AG04450 (cell line): ENCODE measurements around the gene GMDS. TPM values are rescaled to one million over a fixed set of nuclear protein-coding genes. Genes with fewer than 3 reads are reported as not detected.

Source experiments
- CTCF ChIA-PET: fragments of 300-600, 350-600 bp; formaldehyde crosslinking; extraction: SDS; loops from one replicate; lab custom pipeline; 2022; ENCODE audit warnings: antibody characterized with exemption, inconsistent platforms; lab: Charles Lee
- POLR2A ChIA-PET: fragments of 350-600 bp; formaldehyde crosslinking; extraction: SDS; loops from one replicate; lab custom pipeline; 2021; ENCODE audit warnings: antibody characterized with exemption, inconsistent platforms; lab: Yijun Ruan, JAX
- DNase-seq: peaks from one replicate; pipeline ENCODE4 v3.0.0-alpha.2; 2011; ENCODE audit warnings: low read depth, low spot score
- H3K27ac ChIP-seq: one replicate; pipeline ENCODE4 v1.5.1; 2012; ENCODE audit warnings: low read depth, low read length, control low read depth
- H3K27me3 ChIP-seq: one replicate; pipeline ENCODE4 v1.6.0; 2012; ENCODE audit warnings: low read length; ENCODE audit not compliant: control insufficient read depth, insufficient read depth
- H3K4me3 ChIP-seq: 2 replicates; pipeline ENCODE4 v1.5.1; 2011; ENCODE audit warnings: mild to moderate bottlenecking, low read depth, low read length, control low read depth
- H3K9me3 ChIP-seq: 2 replicates; pipeline ENCODE4 v1.5.1; 2012; ENCODE audit warnings: low read length; ENCODE audit not compliant: control insufficient read depth, insufficient read depth
- CTCF ChIP-seq: IDR thresholded peaks from 2 replicates; pipeline ENCODE4 v1.5.1; 2011; ENCODE audit warnings: low read depth, low read length, control low read depth, inconsistent platforms
- polyA plus RNA-seq: library from polyadenylated mRNA; depleted of rRNA; stranded (reverse); fragments of >200 nt; gene quantifications from 2 replicates; pipeline ENCODE4 v1.2.3, GENCODE V29; 2011

The GMDS gene
- polyA plus RNA-seq, 1 experiment = 26.4 TPM

DNA sequence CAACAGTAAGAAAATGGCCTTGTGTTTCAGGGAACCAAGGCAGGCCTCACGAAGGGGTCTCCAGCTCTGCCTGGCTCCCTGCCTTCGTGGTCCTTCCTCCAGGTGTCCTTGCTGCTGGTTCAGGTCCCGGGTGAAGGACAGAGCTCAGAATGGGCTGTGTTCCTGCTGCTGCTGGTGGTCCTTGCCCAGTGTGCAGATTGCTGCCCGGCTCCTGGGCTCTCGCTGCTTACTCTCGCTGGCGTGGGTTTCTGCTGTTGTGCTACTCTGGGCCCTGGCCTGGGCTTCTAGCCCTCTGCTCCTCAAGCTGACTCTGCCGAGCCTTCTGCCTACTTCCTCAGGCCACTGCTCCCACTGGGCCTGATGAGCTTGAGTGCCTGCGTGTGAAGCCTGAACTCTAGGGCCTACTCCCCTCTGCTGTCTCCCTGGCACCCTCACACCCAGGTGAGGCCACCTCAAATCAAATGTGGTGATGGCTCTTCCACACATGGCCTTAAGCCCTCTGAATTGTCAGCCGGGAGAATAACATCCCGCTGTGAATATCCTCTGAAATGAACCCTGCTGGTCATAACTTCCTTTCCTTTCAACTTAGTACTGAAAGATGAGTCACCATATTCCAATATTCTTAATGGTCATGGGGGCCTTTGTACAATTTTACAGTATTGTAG lies 464.1 kb downstream of the GMDS start:
- H3K9me3 ChIP-seq = no peaks in the 10 kb centered on the region
- H3K4me3 ChIP-seq = no peak overlapping the region
- H3K27ac ChIP-seq = no peak overlapping the region
- CTCF ChIA-PET = interaction anchor here (0.6 kb wide), 1 partner anchor 176 kb away, joined by 4 read pairs; no protein-coding TSS in a partner anchor
- H3K27me3 ChIP-seq = no peaks in the 10 kb centered on the region
- DNase-seq = no peak
- TF ChIP-seq CTCF = no peak
- POLR2A ChIA-PET = no interaction called here

DNA sequence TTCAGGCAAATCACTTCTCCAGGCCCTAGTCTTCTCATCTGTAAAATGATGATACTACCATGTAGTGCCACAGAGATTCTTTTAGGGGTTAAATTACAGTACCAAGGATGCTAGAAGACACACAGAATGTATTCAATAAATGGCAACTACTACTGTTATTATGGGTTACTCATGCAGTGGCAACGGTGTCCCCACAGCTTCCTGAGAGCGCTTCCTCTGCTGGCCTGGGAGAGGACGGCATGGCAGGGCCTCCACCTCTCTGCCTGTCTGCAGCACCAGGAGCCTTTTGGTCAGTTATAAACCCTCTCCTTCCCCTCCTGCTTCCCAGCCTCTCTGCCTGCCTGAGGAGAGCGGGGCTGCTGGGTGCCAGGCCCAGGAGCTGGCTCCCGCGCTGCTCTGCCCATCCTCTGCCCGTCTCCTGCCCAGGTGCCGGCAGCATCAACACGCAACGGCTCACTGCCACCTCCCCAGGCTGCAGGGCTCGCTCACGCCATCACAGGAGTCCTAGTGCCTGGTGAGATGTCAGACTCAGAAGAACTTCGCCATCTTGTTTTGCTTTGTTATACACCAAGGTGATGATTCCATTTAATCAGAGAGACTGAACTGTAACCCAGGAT lies 465.0 kb downstream of the GMDS start:
- no peak overlapping the region for H3K4me3 ChIP-seq
- DNase-seq = no peak
- H3K27me3 ChIP-seq = no peaks in the 10 kb centered on the region
- no peaks in the 10 kb centered on the region for H3K9me3 ChIP-seq
- H3K27ac ChIP-seq = no peak overlapping the region
- ChIA-PET POLR2A (no interaction called here), CTCF (no interaction called here)
- TF ChIP-seq CTCF = no peak

GRCh38 chr6:1778686-1779235 lies 466.6 kb downstream of the GMDS start:
- no peak for TF ChIP-seq CTCF
- Histone ChIP-seq H3K4me3 (no peak overlapping the region), H3K9me3 (no peaks in the 10 kb centered on the region), H3K27ac (no peak overlapping the region), H3K27me3 (no peaks in the 10 kb centered on the region)
- no peak for DNase-seq
- ChIA-PET CTCF (no interaction called here), POLR2A (no interaction called here)

- CTCF ChIA-PET = interaction anchor here (1.2 to 1.3 kb wide), 2 partner anchors 14 to 91 kb away, joined by 3 read pairs; no protein-coding TSS in a partner anchor
- Histone ChIP-seq H3K27ac (no peak overlapping the region), H3K9me3 (no peaks in the 10 kb centered on the region), H3K27me3 (no peaks in the 10 kb centered on the region), H3K4me3 (no peak overlapping the region)
- no peak for DNase-seq
- TF ChIP-seq CTCF = no peak
- POLR2A ChIA-PET = no interaction called here
Measured at GRCh38 chr6:1777921-1778685, 467.3 kb downstream of the GMDS start.

- no peak for TF ChIP-seq CTCF
- Histone ChIP-seq H3K27ac (no peak overlapping the region), H3K27me3 (no peaks in the 10 kb centered on the region), H3K9me3 (no peaks in the 10 kb centered on the region), H3K4me3 (no peak overlapping the region)
- ChIA-PET CTCF (no interaction called here), POLR2A (no interaction called here)
- DNase-seq = no peak
Measured at GRCh38 chr6:1775441-1775840, 470.0 kb downstream of the GMDS start.
